NOMO-1 treated with dmso at 0.1 percent for 144 hours (cell line): ENCODE results near the gene JPT2.

Experiments used
- DNase-seq: peaks from one replicate; lab custom pipeline; 2025; ENCODE audit not compliant: unreplicated experiment; lab: John Stamatoyannopoulos, UW

JPT2 gene

DNA sequence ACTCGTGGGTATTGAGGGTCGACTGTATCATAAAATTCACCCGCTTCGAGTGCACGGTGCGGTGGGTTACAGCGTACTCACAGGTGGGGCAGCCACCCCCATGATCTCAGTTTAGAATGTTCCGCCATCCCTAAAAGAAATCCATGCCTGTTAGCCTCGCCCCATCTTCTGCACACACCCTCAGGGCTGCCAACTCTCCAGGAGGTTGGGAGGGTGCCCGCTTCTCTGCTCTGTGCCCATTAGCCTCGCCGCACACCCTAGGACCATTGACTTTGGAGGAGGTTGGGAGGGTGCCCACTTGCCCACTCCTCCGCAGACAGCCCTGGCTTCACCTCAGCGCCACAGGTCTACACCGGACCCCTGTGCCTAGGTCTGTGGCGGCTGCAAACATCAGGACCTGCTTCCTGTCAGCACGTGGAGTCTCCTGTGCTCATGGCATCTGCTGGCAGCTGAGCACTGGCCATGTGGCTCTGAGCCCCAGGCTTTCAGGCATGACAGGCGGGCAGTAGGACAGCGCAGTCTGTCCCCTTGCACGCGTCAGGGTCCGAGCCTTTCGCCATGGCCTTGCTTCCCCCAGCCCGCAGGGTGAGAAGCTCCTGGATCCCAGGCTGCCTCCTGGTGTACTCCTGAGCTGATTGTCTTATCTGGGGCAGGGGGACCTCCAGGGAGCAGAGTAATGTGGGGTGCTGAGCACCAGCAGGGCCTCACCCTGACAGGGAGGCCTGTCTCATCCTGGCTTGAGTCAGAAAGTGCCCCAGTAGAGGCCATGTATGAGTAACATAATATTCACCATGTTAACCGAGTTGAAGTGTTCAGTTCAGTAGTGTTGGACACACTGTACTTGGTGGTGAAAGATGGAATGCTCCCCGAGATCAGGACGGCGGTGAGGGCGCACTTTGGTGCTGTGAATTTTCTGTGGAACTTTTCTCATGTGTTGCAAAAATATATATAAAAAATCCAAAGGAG, 71.4 kb downstream of the JPT2 start:
- no peak for DNase-seq
